ENCODE results near the gene BRD7.

DNA sequence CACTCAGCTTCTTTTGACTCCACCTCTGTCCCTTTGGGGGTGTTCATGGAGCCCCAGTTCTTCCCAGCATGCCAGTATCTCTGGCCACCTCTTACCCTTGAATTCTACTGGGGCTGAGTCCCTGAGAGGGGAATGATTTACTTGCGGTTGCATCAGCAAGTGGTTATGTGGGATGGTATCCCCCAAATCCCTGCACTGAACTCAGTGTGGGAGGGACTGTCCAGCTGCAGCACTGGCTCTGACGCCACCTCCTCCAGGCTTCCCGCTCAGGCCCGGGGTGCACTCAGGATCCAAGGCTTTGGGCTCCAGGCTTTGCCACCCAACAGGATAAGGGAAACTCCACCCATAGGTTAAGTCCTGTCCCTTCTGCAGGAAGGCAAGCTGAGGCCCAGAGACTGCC is 21.1 kb upstream of the BRD7 start:
- TF ChIP-seq, protein P1, sequence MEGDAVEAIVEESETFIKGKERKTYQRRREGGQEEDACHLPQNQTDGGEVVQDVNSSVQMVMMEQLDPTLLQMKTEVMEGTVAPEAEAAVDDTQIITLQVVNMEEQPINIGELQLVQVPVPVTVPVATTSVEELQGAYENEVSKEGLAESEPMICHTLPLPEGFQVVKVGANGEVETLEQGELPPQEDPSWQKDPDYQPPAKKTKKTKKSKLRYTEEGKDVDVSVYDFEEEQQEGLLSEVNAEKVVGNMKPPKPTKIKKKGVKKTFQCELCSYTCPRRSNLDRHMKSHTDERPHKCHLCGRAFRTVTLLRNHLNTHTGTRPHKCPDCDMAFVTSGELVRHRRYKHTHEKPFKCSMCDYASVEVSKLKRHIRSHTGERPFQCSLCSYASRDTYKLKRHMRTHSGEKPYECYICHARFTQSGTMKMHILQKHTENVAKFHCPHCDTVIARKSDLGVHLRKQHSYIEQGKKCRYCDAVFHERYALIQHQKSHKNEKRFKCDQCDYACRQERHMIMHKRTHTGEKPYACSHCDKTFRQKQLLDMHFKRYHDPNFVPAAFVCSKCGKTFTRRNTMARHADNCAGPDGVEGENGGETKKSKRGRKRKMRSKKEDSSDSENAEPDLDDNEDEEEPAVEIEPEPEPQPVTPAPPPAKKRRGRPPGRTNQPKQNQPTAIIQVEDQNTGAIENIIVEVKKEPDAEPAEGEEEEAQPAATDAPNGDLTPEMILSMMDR (IDR thresholded peaks at IDR 0.05), result no peak
- TF ChIP-seq POLR2A (IDR thresholded peaks at IDR 0.05), result no peak

Data from testis (tissue), 2 donors.